ENCODE data around the gene TNS3. TPM values are rescaled to one million over a fixed set of nuclear protein-coding genes. Genes with fewer than 3 reads are reported as not detected.

TNS3 gene
- total RNA-seq, 1 experiment from 2014 or later = 9.5 TPM

DNA sequence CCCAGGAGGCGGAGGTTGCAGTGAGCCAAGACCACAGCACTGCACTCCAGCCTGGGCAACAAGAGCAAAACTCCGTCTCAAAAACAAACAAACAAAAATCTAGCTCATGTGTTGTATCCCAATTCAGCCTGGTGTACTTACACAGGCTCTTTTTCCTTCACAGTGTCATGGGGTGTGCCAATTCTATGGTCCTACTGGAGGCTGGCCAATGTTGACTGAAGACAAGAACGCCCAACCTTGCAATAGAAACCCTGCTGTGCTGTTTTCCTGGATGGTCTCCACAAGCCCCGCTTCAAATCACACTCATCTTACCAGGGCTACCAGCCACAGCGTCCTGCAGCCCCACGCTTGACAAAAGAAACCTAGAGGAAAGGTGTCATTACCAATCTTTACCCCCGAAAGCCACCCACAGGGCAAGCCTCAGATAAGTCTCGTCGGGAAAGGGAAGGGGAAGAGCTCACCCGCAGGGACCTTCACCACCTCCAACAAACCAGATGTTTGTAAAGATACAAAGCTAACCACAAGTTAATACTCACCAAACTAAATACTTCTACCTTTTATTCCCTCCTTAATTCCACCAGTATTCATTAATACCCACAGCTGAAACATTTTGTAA, 64.8 kb downstream of the TNS3 start:
- Histone ChIP-seq H3K23me2 (ENCODE audit: insufficient read length, low read depth, low read length, poor library complexity, severe bottlenecking) (no peaks in the 10 kb centered on the region), H3K4me1 (ENCODE audit: insufficient read depth, low read length) (peaks cover 6% of the 10 kb centered on the region; the same call in 1 of the 2 replicates), H3K56ac (ENCODE audit: insufficient read length, low read depth, low read length) (no peak overlapping the region), H3K79me2 (ENCODE audit: insufficient read depth, low read length) (peaks cover 4% of the 10 kb centered on the region; the same call in 1 of the 2 replicates), H4K20me1 (ENCODE audit: control insufficient read depth, insufficient read depth, insufficient read length) (no peaks in the 10 kb centered on the region), H4K5ac (ENCODE audit: insufficient read length, low read depth, low read length) (no peak overlapping the region), H2BK12ac (ENCODE audit: insufficient read length, low read depth, low read length) (no peak overlapping the region), H2AK5ac (ENCODE audit: insufficient read length, low read length) (no peak overlapping the region), H4K91ac (ENCODE audit: insufficient read length, low read depth, low read length) (no peak overlapping the region), H3K4me2 (ENCODE audit: insufficient read depth, insufficient read length, low read length) (no peak overlapping the region), H2BK120ac (ENCODE audit: low read depth, low read length, poor library complexity, severe bottlenecking) (no peak overlapping the region), H3K79me1 (ENCODE audit: insufficient read depth, low read depth, low read length, poor library complexity, severe bottlenecking) (no peaks in the 10 kb centered on the region), H3K4ac (ENCODE audit: low read depth, low read length) (no peak overlapping the region), H3T11ph (ENCODE audit: low read length) (no peak overlapping the region), H3K18ac (ENCODE audit: insufficient read length, low read depth, low read length) (no peak overlapping the region), H3K23ac (ENCODE audit: insufficient read length, low read depth, low read length) (no peak overlapping the region), H2BK20ac (ENCODE audit: low read depth, low read length, poor library complexity, severe bottlenecking) (no peak overlapping the region), H2BK5ac (ENCODE audit: insufficient read length, low read length) (no peak overlapping the region), H2AFZ (ENCODE audit: low read length) (no peak overlapping the region), H3K27ac (ENCODE audit: insufficient read length, low read depth, low read length) (no peak overlapping the region), H3K9me3 (ENCODE audit: control insufficient read depth, low read depth, low read length) (no peaks in the 10 kb centered on the region), H3K27me3 (ENCODE audit: insufficient read depth, low read length) (no peaks in the 10 kb centered on the region), H4K8ac (replicated peaks; ENCODE audit: insufficient read length, low read depth, low read length) (no peak overlapping the region), H2BK15ac (ENCODE audit: low read depth, low read length) (no peak overlapping the region), H3K9ac (ENCODE audit: extremely low read depth, insufficient read length, low read length) (no peak overlapping the region), H3K14ac (ENCODE audit: insufficient read depth, low read length) (no peak overlapping the region)
- Mint-ChIP-seq H3K27me3 (ENCODE audit: low read depth) (peaks cover 5% of the 10 kb centered on the region), H3K27ac (no peak overlapping the region), H3K36me3 (ENCODE audit: insufficient read depth in 1 of 3, low read depth in 3 of 3) (peaks cover 0 to 3% (median 0%) of the 10 kb centered on the region in 3 experiments; a peak in 1 of 7 replicates), H3K4me3 (no peak overlapping the region), H3K4me1 (peaks cover 25 to 28% of the 10 kb centered on the region in 2 experiments), H3K9me3 (no peaks in the 10 kb centered on the region)
- TF ChIP-seq, protein P1, sequence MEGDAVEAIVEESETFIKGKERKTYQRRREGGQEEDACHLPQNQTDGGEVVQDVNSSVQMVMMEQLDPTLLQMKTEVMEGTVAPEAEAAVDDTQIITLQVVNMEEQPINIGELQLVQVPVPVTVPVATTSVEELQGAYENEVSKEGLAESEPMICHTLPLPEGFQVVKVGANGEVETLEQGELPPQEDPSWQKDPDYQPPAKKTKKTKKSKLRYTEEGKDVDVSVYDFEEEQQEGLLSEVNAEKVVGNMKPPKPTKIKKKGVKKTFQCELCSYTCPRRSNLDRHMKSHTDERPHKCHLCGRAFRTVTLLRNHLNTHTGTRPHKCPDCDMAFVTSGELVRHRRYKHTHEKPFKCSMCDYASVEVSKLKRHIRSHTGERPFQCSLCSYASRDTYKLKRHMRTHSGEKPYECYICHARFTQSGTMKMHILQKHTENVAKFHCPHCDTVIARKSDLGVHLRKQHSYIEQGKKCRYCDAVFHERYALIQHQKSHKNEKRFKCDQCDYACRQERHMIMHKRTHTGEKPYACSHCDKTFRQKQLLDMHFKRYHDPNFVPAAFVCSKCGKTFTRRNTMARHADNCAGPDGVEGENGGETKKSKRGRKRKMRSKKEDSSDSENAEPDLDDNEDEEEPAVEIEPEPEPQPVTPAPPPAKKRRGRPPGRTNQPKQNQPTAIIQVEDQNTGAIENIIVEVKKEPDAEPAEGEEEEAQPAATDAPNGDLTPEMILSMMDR (conservative IDR thresholded peaks at IDR 0.05) = no peak
- DNase-seq = no peak
- WGBS (ENCODE audit: extremely low coverage, insufficient read length, low lambda C conversion rate) = no CpG with 5 or more reads among the region's 10 CpGs
